Stimulated activated CD8-positive, alpha-beta memory T cell treated with anti-CD3 and anti-CD28 coated beads, Interleukin-15, amount 100 ng/mL, for 24 hours (primary cell): ENCODE data around the gene KRT75.
"Not testable (repeated sequence)": the region's sequence is repeated elsewhere in the genome, so short reads cannot be mapped to it uniquely, and the experiment has no call there.

Experiments used
- DNase-seq: peaks from one replicate; pipeline ENCODE4 v3.0.0-alpha.2; 2020; ENCODE audit warnings: low read depth

The KRT75 gene

DNA sequence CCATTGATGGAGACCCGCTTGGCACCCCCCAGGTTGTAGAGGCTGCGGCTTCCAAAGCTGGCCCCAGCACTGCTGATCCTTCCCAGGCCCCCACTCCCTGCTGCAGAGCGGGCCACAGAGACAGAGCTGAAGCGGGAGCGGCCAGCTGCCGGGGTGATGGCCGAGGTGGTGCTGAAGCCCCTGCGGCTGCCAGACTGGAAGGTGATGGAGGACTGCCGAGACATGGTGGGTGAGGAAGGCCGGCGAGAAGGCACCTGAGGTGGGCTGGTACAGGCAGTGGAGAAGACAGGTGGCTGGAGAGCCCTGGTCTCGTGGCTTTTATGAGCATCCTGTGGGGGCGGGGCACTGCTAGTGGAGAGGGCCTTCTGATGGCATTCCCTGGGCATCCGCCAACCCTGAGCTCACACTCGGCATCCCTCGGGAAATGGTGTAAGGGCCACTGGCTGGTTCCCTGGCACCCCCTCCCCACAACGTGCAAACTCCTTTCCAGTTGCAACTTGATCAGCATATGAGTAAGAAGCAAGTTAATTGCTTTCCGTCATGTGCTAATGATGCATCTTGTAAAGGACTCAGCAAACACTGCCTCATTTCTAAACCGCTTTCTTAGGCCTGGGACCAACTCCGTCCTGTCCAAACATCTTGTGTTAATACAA lies at the start of gene KRT75:
TSS of gene KRT75 (minus strand) at position 291 of the 653 bp plus-strand sequence. CDS start at position 224, 67 bp downstream.
- DNase-seq, result no peak

DNA sequence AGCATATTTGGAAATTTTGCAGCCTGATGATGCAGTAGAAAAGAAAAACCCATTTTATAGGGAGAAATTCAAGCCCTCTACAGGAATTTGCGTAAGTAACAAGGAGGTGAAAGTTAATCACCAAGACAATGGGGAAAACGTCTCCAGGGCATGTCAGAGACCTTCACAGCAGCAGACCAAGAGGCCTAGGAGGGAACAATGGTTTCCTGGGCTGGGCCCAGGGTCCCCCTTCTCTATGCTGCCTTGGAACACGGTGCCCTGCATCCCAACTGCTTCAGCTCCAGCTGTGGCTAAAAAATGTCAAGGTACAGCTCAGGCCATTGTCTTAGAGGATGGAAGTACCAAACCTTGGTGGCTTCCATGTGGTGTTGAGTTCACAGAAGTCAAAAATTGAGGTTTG lies 45.9 kb upstream of the KRT75 start:
- DNase-seq, result no peak

DNA sequence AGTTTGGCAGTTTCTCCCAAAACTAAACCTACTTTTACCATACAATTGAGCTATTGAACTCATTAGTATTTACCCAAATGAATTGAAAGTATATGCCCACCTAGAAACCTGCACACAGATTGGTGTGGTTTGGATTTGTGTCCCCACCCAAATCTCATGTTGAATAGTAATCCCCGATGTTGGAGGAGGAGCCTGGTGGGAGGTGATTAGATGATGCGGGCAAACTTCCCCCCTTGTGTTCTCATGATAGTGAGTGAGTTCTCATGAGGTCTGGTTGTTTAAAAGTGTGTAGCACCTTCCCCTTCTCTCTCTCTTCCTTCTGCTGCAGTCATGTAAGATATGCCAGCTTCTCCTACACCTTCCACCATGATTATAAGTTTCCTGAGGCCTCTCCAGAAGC lies 43.5 kb upstream of the KRT75 start:
- DNase-seq, result no peak

DNA sequence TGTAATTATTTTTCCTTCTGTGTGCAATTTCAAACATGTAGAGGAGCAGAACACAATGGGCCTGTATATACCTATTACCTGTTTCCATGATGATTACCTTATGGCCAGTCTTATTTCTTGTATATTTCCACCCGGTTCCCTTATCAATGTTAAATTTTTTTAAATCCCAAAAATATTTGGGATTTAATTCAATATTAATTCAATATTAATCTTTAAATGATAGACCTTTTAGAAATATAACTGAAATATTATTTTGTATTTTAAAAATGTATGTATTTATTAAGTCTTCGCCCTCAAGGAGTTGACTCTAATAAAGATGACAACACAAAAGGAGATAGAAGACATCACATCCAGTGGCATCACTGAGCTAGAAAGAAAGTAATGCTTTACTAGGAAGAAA lies 40.0 kb upstream of the KRT75 start:
- no peak for DNase-seq

DNA sequence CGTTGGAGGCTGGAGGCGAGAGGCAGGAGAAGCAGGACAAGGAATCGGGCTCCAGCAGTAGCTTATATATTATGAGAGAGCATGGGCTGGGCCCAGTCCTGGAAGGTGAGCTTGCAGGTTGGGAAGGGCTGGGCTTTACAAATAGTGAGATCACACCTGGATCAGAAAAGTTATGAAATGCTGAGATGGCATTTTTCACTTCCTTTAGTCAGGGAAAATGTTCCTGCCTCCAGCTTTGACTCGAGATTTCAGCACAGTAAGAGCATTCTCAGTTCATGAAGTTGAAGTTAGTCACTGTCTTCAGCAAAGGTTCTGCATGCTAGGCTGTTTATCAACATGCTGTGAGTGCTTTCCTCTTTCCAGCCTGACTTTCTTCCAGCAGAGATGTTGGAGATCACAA lies 39.6 kb upstream of the KRT75 start, which contains the start of gene KRT6C:
TSS of gene KRT6C (minus strand) at position 38 of the 400 bp plus-strand sequence. CDS start 68 bp downstream, outside the sequence.
- no peak for DNase-seq

DNA sequence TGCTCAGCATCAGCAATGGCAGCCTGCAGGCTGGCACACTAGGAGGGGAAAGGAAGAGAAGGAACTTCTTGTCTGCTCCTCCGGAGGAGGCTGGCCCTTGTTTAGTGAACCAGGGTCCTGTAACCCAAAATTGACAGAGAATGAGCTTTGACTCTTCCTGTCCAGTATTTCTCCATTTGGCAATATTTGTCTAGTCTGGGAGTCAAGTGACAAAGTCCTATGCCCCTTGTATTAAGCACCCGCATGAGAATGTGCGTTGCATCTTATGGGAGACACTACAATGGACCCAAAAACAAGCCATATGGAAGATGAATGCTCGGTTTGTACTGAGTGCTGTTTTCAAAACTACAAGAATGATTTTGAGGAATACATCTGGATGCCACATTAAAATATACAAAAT lies 35.7 kb upstream of the KRT75 start:
- DNase-seq, result no peak

DNA sequence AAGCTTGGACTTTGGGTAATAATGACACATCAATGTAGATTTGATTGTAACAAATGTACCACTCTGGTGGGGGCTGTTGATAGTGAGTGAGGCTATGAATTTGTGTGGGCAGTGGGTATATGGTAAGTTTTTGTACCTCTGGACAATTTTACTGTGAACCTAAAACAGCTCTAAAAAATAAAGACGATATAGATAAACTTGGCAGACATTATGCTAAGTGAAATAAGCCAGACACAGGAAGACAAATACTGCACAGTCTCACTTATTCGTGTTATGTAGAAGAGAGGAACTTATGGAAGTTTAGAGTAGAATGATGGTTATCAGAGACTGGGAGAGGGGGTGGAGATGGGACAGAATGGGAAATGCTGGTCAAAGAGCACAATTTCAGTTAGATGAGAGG lies 30.7 kb upstream of the KRT75 start:
- DNase-seq, result no peak

DNA sequence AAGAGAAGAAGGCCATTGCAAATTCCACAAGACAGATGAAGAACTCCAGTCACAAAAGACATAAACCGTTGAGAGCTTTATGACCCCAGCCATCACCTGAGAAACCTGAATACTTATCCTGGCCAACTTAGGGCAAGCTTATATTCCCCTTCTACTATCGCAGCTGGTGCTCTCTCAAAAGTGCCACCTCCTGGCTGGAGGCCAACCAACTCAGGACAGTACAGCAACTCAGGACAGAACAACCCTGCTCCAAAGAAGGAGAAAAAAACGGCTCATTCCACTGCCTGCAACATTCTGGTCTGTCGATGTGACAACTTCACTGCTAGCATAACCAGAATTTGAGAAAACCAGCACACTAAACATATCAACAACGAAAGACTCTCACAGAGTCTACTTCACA lies 27.5 kb upstream of the KRT75 start:
- no peak for DNase-seq

DNA sequence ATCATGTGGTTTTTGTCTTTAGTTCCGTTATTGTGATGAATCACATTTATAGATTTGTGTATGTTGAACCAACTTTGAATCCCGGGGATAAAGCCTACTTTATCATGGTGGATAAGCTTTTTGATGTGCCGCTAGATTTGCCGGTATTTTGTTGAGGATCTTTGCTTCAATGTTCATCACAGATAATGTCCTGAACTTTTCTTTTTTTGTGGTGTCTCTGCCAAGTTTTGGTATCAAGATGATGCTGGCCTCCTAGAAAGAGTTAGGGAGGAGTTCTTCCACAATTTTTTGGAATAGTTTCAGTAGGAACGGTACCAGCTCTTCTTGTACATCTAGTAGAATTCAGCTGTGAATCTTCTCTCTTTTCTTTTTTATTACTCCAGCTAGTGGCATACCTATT lies 24.7 kb upstream of the KRT75 start:
- DNase-seq, result no peak

DNA sequence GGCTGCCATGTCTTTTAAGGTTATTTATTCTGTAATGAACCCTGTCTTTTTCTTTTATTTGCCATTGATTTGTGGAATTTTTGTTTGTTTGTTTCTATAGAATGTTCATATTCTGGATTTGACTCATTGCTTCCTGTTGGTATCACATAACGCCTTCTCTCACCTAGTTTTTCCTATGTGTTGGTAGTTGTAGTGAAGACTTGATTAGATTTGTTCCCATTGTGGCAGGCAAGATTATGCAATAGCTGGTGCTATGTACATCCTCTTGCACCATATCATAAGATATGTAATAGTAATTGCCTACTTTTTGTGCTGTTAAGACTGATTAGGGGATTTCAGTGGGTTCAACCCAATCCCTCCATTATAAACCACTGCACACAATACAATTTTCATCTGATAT lies 21.6 kb upstream of the KRT75 start:
- no peak for DNase-seq

DNA sequence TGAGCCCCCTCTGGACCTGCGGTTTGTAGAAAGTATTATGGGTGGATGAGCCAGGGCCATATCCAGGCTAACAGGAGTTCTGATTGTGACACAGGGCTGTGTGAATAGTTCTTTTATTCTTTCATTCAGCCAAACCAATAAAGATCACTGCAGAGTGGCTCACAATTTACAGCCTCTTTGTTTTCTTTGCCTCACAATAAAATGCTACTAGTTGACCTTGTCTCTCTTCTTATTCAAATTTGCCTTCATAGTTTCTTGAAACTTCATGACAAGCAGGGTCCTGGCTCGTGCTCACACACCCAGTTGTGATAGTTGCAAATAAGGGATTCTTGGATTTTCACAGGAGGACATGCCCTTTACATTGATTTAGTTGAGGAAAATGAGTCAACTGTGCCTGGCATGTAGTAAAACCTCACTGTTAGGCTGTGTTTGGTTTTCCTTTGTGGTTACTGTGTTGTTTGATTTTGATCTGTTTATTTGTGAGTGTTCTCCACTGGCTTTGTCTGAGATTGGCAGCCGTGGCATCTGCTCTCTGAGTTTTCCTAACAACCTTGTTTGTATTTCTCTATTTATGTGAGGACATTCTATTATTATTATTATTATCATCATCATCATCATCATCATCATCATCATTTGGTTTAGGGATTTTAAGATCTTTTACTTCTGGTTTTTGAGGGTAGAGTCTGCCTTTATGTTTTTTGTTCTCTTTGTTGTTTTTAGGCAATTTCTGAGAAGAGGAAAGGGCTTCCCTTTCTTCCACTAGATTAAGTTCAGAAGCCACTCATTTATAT lies 20.4 kb upstream of the KRT75 start:
- no peak for DNase-seq

DNA sequence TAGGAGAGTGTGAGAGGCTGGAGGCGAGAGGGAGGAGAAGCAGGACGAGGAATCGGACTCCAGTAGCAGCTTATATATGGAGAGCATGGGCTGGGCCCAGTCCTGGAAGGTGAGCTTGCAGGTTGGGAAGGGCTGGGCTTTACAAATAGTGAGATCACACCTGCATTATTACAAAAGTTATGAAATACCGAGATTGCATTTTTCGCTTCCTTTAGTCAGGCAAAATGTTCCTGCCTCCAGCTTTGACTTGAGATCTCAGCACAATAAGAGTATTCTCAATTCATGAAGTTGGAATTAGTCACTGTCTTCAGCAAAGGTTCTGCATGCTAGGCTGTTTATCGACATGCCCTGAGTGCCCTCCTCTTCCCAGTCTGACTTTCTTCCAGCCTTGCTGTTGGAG lies 17.9 kb upstream of the KRT75 start, which contains the start of gene KRT6B:
TSS of gene KRT6B (minus strand) at position 46 of the 400 bp plus-strand sequence. CDS start 68 bp downstream, outside the sequence.
- DNase-seq, result no peak

DNA sequence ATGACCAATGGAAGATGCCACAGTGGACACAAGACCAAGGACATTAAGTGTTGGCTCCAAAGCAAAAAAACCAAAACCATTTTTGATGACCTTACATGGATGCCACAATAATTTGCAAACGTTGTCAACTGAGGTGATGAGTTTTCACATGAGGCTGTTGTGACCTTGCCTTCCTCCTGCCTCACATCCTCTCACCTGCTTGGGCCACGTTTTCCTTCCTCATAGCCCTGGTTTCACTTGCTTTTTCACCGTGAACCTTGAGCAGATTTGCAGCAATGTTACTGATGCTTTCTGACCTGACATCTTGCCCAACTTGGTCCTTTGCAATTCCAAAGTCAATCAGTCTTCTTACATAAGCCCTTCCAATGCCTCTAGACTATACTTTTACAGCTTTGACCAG lies 14.1 kb upstream of the KRT75 start:
- DNase-seq, result no peak

DNA sequence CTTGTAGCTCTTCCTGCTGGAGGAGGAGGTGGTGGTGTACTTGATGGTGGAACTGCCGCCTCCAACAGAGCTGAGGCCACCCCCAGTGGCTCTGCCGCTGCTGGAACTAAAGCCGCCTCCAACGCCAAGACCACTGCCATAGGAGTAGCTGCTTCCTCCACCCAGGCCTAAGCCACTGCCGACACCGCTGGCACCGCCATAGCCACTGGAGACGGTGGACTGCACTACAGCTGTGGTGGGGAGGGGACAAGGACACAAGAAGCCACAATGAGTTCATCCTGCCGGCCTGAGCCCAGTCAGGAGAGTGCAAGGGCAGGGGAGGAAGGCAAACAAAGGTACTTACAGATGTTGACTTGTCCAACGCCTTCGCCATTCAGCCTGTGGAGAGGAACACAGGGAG lies 13.0 kb upstream of the KRT75 start:
- not testable (repeated sequence) for DNase-seq

DNA sequence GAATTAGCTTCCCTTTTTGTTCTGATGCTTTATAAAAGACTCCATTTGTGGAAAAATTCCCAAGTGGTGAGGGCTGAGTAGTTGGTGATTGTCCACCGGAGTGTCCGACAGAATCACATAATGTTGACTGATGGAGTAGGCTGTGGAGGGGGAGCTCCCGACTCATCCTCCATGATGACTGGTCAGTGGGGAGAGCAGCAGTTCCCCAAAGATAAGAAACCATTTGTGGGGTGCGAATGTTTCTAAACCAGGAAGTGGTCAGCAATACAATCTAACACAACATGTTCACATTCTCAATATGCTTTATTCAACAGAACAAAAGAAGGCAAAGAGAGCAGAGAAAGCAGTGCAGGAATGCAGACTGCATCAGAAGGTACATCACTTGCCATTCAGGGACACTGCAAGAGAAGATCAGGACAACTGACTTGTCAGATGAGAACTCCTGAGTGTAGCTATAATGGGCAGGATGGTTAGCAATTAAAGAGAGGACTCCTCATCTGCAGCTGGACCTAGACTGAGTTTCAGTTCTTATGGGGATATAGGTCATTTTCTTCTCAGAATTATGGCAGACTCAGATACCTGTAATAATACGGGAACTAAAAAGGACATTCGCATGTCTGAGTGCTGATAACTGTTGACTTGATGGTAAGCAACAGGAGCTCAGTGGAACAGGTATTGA lies 12.3 kb upstream of the KRT75 start:
- no peak for DNase-seq

DNA sequence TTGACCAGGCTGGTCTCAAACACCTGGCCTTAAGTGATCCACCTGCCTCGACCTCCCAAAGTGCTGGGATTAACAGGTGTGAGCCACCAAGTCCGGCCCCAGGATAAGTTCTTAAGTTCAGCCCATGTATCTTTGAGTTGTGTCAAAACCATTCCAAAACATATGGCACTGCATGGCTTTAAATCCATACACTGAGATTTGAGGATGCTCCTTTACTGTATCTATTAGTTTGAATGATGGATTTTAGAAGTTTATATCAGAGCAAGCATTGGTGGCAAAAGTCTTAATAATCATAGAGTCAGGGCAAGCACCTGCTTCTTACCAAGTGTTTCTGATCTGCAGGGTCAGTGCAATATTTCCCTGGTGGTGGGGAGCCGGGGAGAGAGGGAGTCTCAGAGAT lies 11.7 kb upstream of the KRT75 start:
- DNase-seq, result no peak

DNA sequence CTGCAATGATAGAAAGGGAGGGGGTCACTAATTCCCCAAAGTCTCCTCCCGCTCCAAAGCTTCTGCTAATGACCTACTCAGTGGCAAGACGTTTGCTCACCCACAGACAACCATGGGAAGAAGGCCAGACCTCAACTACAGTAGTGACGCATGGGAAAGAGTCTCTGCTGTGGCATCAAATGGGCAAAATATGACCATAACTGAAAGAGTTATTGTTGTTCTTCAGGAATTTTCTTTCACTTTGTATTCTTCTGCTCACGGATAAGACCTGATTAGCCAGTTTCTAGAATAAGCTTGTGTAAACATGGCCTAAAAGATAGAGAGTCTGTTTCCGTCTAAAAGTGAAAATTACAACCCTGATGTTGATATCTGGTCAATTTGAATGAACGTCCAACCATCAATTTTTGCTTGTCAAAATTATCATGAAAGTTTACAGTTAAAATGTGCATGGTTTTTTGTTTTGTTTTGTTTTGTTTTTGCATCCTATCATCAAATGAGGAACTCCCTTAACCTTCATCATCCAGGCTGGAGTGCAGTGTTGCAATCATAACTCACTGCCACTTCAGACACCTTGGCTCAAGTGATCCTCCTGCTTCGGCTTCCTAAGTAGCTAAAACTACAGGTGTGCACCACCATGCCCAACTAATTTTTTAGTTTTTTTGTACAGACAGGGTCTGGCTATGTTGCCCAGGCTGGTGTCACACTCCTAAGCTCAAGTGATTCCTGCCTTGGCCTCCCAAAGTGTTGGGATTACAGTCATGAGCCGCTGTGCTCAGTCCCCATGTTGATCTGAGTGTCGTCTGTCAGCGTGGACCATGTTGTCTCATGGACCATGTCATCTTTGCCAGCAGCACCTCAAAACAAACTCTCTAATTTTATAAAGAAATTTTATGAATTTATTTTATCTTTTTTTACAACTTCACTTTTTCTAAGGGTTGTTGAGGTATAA lies 10.8 kb upstream of the KRT75 start:
- no peak for DNase-seq

DNA sequence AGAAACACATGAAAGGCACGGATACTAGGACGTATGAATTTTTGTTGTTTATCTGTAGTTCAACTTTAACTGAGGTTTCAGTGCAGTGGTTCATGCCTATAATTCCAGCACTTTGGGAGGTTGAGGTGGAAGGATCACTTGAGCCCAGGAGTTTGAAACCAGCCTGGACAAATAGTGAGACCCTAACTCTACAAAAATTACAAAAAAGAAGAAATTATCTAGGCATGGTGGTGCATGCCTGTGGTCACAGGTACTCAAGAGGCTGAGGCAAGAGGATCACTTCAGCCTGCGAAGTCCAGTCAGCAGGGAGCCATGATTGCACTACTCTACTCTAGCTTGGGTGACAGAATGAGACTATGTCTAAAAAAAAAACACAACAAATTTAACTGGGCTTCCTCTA lies 9.8 kb upstream of the KRT75 start:
- DNase-seq, result no peak

DNA sequence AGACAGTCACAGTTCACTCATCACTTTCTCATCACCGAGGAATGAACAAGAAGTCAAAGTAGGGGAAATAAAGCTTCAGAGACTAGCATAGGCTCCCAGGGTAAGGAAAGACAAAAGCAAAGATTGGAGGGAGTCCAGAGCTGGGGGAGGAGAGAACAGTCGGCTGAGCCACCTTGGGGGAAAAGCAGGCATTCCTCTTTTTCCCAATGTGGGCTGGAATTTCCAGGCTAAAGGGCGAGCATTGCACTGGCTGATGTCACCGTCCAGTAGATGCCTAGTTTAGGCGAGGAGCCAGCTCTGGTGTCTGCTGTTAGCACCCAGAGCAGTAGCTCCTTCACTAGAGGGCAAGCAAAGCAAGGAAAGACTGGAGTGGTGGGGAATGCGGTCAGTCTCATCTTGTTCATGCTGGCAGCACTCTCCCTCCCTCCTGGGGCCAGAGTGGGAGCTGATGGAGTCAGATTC lies 8.5 kb upstream of the KRT75 start:
- DNase-seq, result no peak

DNA sequence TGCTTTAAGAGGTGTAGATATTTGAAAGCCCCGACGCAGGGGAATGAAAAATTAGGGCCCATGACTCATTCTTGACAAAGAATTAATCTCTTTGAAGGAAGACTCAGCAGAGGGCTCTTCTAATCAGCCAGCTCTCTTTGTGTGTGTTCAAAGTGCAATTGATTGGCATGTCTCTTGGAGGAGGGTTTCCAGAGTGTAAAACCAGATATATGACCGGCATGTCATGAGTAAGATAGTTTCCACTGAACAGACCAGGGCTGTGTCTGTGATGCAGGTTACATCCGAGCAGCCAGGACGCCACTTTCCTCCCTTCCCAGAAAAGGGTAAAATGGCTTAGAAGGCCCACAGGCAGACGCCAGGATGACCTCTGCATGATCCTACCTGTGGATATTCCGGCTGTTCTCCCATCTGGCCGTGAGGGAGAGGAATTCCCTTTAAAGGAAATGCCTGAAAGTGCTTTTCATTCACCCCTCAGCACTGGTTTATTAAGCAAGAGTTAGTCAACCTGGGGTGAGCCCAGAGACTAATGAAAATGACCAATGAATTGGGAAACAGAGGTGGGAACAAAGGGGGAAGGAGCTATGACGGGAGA lies 7.2 kb upstream of the KRT75 start:
- DNase-seq, result no peak

DNA sequence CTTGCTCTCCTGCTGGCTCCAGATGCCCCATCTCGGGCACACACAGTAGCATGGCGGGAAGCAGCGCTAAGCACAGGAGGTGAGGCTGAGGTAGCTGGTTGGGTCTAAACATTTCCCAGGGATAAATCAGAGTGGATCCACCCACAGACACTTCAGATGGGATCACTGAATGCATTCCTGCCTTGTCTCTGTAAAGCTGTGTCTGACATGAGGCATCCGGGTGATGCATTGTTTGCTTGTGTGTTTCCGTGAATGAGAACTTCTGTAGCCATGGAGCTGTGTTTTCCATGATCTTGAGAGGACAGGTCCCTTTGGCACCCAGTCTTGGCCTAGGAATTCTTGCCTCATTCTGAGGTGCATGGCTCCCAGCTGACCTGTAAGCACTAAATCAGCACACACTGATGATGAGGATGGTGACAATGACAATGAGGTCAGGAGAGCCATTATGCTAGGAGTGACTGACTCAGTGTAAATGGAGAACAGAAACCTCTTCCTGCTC lies 6.7 kb upstream of the KRT75 start:
- no peak for DNase-seq
